Forelimb muscle (tissue), 1 donor: ENCODE data around the gene TAF1B. TPM values are rescaled to one million over a fixed set of nuclear protein-coding genes. Genes with fewer than 3 reads are reported as not detected.
A peak's percentile ranks its signal among the peaks of the same experiment; 100 is the strongest.

Experiments used
- DNase-seq: peaks from one replicate; pipeline ENCODE4 v3.0.0-alpha.2; 2013; ENCODE audit warnings: low read depth
- polyA plus RNA-seq: library from polyadenylated mRNA; unstranded; fragments of 120-200 nt; gene quantifications from one replicate; pipeline ENCODE4 v1.2.1, GENCODE V29; 2013; ENCODE audit not compliant: insufficient read length

TAF1B gene
- polyA plus RNA-seq, 1 donor = 10.1 TPM

DNA sequence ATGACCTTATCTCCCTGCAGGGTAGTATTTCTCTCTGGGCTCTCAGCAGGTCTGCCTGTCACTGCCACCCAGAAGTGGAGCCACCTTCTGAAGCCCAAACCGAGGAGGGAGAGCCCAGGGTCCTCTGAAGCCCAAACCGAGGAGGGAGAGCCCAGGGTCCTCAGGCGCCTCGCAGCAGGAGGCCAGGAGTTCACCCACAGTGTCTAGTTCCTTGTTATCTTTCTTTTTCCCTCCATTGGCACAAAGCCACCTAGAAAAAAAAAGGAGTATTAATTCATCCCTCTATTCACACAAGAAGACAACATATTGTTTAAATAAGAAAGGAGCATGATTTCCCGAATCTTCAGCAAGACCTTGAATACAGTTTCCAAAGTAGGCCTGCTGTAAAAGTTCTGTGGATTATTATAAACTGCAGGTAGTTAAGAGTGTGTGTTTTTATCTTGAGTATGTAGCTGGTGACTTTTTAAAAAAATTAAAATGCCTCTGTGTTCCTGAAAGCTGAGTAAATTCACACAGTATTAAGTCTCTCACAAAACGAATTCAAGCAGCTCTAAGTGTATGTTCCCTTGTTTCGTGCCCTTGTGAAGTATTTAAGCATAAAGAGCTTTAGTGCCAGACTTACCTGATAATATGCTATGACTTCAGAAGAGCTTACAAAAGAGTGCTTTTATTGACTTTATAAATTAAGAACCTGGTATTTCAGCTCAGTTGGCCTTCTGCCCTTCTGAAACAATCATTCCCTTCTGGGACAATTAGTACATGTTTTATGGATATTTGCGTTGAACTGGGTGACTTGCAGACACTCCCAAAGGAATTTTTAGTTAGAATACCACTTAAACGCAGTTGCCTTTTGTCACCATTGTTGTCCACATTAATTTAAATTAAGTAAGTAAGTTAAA, 96.6 kb downstream of the TAF1B start:
- no peak for DNase-seq

DNA sequence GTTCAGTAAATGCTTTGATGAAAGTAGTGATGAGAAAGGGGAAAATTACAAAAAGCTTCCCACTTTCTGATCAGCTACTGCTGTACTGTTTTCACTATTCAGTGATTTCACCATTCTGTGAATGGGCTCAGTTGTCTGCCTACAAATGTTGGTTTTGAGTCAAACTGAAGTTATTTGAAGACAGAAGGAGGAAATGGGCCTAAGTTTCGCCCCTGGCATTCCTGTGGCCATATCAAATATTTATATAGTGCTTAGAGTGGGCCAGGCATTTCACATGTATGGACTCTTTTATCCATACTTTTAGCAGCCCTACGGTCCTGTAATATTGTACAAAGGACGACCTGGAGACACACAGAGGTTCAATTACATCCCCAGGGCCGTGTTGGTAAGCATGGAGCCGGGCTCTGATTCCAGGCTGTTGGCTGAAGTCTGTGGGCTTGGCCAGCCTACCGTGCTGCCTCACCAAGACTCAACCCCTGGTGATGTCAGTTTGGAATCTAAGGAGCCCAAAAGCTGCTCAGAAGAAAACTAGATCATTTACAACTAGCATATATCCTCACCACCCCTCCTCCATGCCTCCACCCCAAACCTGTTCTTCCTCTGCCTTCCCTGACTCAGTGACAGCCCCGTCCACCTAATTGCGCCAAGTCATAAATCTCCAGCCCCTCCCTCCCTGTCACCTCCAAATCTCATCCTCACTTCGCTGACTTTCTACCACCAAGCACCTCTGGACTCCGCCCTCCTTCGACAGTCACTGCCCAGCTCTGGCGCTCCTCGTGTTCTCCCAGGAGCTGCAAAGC, 98.1 kb downstream of the TAF1B start:
- no peak for DNase-seq

DNA sequence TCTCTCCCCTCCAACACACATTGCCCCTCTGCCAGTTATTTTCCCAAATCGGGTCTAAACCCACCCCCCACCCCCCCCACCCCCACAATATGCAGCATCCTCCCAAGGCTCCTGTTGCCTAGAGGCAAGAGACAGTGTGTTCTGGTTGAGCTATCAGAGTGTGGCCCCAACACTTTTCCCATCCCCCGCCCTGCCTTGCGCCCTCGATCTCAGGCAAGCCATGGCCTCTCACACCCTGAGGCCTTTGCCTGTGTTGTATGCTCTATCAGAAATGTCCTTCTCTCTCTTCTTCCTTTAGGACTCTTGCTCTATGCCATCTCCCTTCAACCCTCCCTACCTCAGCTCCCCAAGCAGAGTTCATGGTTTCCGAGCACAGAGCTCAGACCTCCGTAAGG, 98.7 kb downstream of the TAF1B start:
- no peak for DNase-seq

DNA sequence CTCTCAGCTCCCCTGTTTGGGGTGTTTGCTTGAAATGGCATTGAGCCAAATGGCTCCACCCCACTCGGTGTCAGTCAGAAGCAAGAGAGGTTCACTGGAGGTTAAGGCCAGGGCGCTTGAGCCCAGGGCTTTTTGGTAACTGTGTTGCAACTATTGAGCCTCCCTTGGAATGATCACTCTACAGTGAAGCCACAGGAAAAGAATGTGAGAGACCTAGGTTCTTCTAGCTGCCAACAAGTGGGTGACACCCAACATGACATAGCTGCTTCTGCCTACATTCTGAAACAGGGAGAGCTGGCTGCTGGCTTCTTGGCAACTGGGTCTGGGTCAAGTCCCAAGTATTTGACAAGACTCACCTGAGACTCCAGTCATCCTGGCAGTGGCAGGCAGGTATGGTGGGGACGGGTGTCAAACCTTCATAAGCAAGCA, 101.1 kb downstream of the TAF1B start:
- no peak for DNase-seq

DNA sequence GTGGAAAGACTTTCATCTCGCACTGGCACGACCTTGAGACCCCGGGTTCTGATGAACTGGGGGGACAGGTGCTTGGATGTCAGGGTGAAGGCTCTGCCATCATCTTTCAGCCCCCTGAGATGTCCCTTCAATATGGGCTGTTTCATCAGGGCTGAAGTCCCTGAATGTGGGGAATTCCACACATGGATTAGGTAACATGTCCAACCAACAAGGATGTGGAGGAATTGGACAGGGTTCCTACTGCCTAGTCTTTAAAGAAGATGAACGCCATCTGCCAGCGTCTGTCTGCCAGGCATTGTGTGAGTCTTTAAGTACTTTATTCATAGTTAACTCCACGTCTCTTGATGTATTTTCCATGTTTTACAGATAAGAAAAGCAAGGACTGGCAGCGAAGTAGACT, 102.3 kb downstream of the TAF1B start:
- no peak for DNase-seq

DNA sequence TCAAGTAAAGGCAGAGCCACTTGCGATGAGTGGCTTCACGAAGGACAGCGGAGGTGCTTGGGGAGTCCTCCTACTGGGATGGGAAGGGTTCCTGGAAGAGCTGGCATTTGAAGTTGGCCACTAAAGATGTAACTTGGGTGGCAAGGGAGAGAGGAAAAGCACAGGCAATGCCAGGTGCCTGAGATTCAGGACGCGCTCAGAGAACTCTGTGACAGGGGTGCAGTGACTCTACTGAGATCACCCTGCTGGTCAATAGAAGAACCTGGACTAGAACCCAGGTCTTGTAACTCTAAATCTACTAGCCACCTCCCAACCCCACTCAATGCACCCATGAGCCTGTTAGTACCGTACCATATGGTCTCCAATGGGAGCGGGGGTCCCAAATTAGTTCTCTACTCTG, 102.8 kb downstream of the TAF1B start:
- DNase-seq = no peak

DNA sequence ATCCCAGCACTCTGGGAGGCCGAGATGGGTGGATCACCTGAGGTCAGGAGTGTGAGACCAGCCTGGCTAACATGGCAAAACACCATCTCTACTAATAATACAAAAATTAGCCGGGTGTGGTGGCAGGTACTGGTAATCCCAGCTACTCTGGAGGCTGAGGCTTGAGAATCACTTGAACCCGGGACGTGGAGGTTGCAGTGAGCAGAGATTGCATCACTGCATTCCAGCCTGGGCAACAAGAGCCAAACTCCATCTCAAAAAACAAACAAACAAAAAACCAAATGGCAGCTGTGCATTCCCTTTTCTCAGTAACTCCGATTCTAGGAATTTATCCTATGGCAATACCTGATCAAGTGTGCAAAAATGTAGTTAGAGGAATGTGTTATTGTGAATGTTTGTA, 103.5 kb downstream of the TAF1B start:
- no peak for DNase-seq

DNA sequence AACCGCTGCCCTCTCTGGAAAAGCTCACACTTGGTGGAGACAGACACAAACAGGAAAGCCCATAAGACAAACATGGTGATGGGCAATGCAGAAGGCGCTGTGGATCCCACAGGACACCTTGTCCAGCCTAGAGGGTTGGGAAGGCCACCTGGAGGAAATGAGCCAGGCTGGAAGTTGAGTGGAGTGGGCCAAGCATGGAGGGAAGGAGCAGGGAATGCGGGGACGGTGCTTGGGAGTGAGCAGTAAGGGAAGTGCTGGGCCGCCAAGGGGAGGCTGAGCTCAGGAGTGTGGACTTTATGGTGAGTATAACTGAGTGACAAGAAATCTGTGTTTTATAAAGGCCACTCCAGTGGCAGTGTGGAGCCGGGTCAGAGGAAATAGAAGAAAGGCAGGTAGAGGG, 105.4 kb downstream of the TAF1B start:
- no peak for DNase-seq

DNA sequence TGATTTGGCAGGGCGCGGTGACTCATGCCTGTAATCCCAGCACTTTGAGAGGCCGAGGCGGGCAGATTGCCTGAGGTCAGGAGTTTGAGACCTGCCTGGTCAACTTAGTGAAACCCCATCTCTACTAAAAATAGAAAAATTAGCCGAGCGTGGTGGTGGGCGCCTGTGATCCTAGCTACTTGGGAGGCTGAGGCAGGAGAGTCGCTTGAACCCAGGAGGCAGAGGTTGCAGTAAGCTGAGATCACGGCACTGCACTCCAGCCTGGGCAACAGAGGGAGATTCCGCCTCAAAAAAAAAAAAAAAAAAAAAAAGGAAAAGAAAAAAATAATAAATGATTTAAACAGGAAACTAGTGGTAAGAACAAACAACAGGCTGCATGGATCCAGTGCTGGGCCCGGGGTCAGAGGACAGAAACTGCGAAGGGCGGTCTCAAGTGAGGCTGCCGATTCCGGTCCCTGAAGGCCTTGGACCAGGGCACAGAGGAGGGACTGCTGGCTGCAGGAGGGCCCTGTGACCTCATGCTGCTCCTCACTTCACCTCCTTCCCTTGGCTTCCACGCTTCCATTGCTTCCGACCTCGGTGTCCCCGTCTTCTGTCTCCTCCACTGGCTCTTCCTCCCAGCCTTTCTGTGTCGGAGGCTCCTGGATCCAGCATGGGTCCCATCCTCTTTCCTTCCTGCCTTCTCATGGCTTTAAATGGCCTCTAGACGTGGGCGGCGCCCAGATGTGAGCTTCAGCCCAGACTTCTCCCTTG, 106.1 kb downstream of the TAF1B start:
- DNase-seq = no peak

DNA sequence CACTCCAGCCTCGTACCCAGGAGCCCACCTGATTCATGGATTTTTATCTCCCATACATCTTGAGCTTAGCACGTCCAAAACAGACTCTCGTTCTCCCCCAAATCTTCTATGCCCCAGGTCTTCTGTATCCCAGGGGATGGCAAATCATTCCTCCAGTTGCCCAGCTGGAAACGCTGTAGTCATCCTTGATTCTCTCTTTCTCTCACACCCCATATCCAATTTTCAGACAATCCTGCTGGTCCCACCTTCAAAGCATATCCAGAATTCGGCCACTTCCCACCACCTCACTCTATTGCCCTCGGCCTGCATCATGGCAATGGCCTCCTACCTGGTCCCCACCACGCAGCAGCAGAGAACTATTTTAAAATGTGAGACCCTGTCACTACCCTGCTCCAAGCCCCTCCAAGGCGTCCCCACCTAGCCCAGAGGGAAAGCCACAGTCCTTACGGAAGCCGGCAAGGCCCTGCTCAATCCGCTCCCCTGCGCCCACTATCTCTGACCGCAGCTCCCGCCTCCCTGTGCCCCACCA, 106.8 kb downstream of the TAF1B start:
- no peak for DNase-seq

DNA sequence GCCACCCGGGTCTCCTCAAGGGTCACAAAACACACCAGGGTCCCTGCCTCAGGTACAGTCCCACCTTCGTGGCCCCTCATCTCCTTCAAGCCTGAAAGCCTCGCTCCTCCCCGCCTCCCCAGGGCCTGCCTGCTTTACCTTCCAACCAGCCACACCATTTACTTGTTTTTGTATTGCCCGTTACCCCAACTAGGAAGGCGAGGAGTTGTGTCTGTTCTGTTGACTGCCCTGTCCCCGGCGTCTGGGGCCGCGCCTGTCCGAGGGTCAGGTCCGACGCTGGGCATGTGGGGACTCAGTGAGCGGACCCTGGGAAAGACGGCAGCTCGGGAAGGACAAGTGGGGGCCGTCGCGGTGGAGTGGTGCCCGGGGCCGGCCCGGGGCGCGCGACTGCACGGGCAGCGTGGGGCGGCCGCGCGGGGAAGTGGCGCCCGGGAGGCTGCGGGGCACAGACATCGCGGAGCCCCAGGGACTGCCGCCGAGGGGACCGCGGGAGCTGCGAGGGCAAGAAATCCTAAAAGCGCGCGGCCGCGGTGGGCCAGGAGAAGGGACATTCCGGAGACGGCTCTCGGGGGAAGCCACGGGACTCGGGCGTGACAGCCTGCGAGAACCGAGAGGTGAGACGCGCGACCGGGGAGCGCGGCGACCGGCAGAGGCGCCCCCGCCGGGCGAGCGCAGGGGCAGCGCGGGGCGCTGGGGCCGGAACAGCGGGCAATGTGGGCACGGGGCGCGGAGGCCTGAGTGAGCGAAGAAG, 107.4 kb downstream of the TAF1B start:
- DNase-seq = no peak

DNA sequence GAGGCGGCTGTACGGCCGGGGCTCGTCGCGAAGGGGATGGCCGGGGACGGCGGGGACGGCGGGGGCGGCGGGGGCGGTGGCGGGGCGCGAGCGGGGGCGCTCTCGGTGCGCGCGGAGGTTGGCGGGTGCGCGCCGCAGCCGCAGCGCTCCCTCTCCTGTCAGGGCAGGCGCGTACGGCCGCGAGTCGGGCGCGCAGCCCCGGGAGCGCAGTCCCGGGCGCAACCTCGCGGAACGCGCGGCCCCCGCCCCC, 107.9 kb downstream of the TAF1B start:
- no peak for DNase-seq

DNA sequence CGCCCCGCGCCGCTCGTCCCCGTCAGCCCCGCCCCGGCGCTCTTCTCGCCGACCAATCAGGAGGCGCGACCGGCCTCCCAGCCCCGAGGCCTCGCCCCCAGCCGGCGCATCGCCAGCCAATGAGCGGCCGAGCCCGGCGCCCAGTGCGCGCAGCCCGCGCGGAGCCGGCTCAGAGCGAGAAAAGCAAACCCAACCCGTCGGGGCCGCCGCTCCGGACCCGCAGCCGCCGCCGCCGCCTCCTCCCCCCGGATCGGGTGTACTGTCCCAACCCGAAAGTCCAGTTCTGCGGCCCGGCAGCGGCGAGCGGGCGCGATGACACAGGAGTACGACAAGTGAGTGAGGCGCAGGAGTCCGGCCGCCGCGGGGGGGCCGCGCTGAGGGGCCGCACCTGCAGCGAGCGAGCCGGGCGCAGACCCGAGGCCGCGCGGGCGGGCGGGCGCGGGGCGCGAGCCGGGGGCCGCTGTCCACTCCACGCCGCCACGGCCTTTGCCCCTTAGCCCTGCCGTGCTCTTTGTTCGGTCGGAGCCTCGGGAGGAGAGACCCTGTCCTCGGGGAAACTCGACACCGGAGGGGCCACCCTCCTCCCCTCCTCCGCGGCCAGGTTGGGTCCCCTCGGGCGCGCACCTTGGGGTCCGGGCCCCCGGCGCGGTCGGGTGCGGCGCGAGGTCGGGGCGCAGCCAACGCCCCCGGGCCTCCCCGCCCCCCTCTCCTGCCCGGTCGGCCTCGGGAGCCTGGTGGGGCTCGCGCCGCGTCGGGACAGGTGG, 108.4 kb downstream of the TAF1B start, which contains the start of gene GRHL1:
GRHL1 (plus strand) TSS at position 172 of the 764 bp plus-strand sequence; CDS start at position 313, 141 bp downstream.
- DNase-seq = peak; percentile 73

DNA sequence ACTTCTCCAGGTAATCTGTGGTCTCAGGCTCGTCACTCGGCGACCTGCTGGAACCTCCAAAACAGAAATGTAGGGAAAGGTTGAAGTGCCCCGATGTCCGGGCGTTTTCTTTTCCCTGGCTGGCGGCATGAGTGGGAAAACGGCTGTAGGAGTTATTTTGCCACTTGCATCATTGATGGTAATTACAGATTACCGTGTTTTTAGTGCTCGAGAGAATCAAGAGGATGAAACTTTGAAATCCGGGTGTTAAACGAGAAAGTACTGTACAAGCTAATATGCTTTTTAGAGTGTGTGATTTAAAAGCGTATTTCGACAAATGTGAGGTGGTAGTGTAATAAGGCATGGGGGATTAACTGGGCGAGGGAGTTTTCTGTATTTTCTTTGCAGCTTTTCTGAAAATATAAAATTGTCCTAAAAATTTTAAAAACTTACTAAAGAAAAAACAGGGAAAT, 109.0 kb downstream of the TAF1B start:
- DNase-seq = no peak

DNA sequence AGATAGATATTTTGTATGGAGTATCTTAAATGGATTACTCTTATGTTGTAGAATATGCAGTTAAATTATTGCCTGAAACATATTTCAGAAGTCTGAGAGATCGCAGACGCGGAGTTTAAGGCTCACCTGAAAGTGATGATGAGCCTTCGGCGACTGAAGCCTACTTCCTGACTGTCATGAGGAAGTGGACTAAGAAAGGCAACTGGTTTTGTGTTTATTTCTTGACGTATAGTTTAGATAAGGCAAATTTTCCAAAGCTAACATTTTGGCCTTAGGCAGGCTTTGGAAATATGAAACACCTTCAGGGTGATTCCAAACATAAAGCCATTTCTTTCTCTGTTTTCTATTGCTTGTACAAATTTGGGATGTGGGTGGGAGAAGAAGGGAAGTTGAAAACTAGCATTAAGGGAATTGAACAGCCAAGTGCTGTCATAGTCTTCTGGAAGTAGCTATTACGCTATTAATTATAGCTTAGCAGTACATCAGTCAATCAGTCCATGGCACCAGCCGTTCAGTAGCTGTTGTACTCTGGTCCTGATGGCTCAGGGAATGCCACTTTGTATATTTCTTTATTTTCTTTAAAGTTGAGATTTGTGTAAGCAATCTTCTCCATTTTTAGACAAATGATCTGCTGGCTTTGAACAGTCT, 109.7 kb downstream of the TAF1B start:
- DNase-seq = no peak

DNA sequence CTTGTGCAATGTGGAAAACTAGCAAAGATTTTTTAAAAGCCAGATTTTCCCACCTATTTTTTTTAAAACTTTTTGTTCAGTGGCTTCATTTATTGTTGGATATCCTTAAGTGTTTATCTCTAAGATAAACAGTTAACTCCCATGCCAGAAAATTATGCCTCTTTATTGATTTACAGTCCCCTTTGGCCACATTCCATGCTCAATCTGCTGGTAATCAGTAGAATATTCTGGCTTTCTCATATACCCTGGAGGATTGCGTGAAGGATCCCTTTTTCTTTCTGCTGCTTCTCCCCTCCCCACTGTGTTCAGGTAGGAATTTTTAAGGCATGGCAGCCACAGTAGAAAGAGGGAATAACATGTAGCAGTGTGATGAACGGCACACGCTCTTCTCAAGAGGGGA, 110.9 kb downstream of the TAF1B start:
- DNase-seq = no peak

DNA sequence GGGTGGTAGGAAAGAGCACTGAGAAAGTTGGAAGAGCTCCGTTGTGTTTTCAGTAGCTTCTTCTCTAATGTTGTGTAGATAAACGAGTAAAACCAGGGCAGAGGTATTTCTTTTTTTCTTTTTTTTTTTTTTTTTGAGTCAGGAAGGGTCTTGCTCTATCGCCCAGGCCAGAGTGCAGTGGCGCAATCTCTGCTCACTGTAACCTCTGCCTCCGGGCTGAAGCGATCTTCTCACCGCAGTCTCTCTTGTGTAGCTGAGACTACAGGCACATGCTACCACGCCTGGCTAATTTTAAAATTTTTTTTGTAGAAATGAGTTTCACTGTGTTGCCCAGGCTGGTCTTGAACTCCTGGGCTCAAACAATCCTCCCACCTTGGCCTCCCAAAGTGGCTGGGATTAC, 114.8 kb downstream of the TAF1B start:
- DNase-seq = no peak

DNA sequence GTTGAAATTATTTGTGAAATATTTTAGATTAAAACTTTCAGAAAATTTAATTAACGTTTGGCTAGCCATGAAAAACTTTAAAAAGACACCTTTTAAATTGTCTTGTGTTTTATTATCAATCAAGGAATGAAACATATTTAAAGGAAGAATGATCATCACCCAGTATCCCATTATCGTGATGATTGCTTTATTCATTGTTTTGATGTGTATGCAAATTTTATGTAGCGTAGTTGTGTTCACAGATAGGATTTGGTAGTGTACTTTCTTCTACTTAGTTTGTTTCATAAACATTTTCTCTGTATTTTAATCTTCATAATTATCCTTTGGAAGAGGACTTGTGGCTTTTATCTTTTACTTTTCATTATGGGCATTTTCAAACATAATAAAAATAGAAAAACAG, 116.0 kb downstream of the TAF1B start:
- DNase-seq = no peak

DNA sequence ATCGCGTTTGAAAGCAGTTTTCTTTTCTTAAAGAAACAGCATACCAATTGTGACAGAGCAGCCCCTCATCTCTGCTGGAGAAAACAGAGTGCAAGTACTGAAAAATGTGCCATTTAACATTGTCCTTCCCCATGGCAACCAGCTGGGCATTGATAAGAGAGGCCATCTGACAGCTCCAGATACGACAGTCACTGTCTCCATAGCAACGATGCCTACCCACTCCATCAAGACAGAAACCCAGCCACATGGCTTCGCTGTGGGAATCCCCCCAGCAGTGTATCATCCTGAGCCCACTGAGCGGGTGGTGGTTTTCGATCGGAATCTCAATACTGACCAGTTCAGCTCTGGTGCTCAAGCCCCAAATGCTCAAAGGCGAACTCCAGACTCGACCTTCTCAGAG, 117.7 kb downstream of the TAF1B start:
- no peak for DNase-seq
